HEK293T (cell line): ENCODE measurements around the gene TEAD1.

Source experiments
- CTCF ChIA-PET: fragments of 350-600 bp; formaldehyde crosslinking; extraction: SDS; loops from one replicate; lab custom pipeline; 2021; ENCODE audit warnings: antibody characterized with exemption, inconsistent platforms; lab: Yijun Ruan, JAX
- POLR2A ChIA-PET: fragments of 350-600 bp; formaldehyde crosslinking; extraction: SDS; loops from one replicate; lab custom pipeline; 2020; ENCODE audit warnings: antibody characterized with exemption, inconsistent platforms; lab: Yijun Ruan, JAX
- DNase-seq: peaks from one replicate; pipeline ENCODE4 v3.0.0; 2012; ENCODE audit warnings: mixed read lengths; ENCODE audit errors: extremely low spot score
- ARNT ChIP-seq: fragments of 450-650 bp; IDR thresholded peaks from 2 replicates; pipeline ENCODE4 v1.6.1; 2017; ENCODE audit warnings: mild to moderate bottlenecking
- BHLHE40 ChIP-seq: fragments of 450-650 bp; IDR thresholded peaks from 2 replicates; pipeline ENCODE4 v1.6.1; 2016; ENCODE audit warnings: mild to moderate bottlenecking, moderate library complexity, borderline replicate concordance
- CTBP1 ChIP-seq: fragments of 450-650 bp; IDR thresholded peaks from 2 replicates; pipeline ENCODE4 v1.6.1; 2016; ENCODE audit warnings: borderline replicate concordance
- ELF4 ChIP-seq: fragments of 450-650 bp; IDR thresholded peaks from 2 replicates; pipeline ENCODE4 v1.6.1; 2017; ENCODE audit warnings: antibody characterized with exemption
- FOXA1 ChIP-seq: fragments of 450-650 bp; IDR thresholded peaks from 2 replicates; pipeline ENCODE4 v1.6.1; 2016; ENCODE audit warnings: mild to moderate bottlenecking
- FOXK2 ChIP-seq: fragments of 450-650 bp; IDR thresholded peaks from 2 replicates; pipeline ENCODE4 v1.6.1; 2016; ENCODE audit warnings: mild to moderate bottlenecking
- FOXM1 ChIP-seq: fragments of 450-650 bp; IDR thresholded peaks from 2 replicates; pipeline ENCODE4 v1.6.1; 2017; ENCODE audit warnings: mild to moderate bottlenecking, borderline replicate concordance
- HDGF ChIP-seq: fragments of 450-650 bp; IDR thresholded peaks from 2 replicates; pipeline ENCODE4 v1.6.1; 2017; ENCODE audit warnings: antibody characterized with exemption, borderline replicate concordance
- L3MBTL2 ChIP-seq: fragments of 450-650 bp; conservative IDR thresholded peaks from 2 replicates; pipeline ENCODE4 v1.6.1; 2016; ENCODE audit warnings: mild to moderate bottlenecking
- LEF1 ChIP-seq: fragments of 450-650 bp; IDR thresholded peaks from 2 replicates; pipeline ENCODE4 v1.6.1; 2017; ENCODE audit warnings: mild to moderate bottlenecking, borderline replicate concordance
- NFRKB ChIP-seq: fragments of 450-650 bp; IDR thresholded peaks from 2 replicates; pipeline ENCODE4 v1.6.1; 2016; ENCODE audit warnings: mild to moderate bottlenecking, moderate library complexity
- SP1 ChIP-seq: fragments of 450-650 bp; IDR thresholded peaks from 2 replicates; pipeline ENCODE4 v1.6.1; 2017
- SUZ12 ChIP-seq: fragments of 450-650 bp; IDR thresholded peaks from 2 replicates; pipeline ENCODE4 v1.6.1; 2016; ENCODE audit warnings: mild to moderate bottlenecking
- TARDBP ChIP-seq: fragments of 450-650 bp; IDR thresholded peaks from 2 replicates; pipeline ENCODE4 v1.6.1; 2016
- ZNF384 ChIP-seq: fragments of 450-650 bp; IDR thresholded peaks from 2 replicates; pipeline ENCODE4 v1.6.1; 2016
- TF ChIP-seq, protein P1 (sequence below): fragments of 450-650 bp; IDR thresholded peaks from 2 replicates; pipeline ENCODE4 v1.6.1; 2016

Gene TEAD1

DNA sequence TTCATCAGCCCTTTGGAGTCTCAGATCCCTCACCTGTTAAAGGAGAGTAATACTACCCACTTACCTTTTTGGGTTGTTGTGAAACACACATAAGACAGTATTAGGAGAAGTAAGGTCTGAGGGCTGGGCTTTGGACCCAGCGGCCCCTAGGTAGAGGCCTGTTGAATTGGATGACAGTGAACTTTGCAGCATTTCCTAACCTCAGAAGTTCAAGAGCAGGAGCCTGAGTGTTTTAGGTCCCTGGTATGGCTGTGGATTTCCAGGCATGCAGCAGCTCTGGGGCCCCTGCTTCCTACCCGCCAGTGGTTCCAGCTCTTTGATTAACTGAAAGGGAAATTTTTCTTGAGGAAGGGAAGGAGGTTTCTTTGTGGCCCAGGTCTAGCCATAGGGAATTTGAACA lies 58.9 kb downstream of the TEAD1 start:
- TF ChIP-seq L3MBTL2 = no peak
- no peak for TF ChIP-seq SP1
- no peak for TF ChIP-seq CTBP1
- TF ChIP-seq FOXA1 = no peak
- no peak for TF ChIP-seq FOXK2
- TF ChIP-seq ARNT = no peak
- no peak for TF ChIP-seq HDGF
- no peak for TF ChIP-seq ZNF384
- CTCF ChIA-PET = interaction anchor here (0.7 kb wide), 1 partner anchor 27 kb away, joined by 4 read pairs; no protein-coding TSS in a partner anchor
- DNase-seq = no peak
- POLR2A ChIA-PET = no interaction called here

DNA sequence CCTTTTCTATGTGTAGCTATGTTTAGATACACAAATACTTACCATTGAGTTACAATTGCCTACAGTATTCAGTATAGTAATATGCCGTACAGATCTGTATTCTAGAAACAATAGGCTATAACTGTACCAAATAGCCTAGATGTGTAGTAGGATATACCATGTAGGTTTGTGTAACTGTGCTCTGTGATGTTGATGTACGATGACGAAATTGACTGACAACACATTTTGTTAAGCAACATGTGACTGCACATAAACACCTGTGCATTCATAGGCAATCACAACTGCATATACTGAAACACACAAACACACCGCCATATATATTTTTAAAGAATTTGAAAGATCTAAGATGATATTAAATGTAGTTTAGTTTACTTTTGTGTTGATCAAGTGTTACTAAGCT lies 60.4 kb downstream of the TEAD1 start:
- DNase-seq = no peak
- TF ChIP-seq CTBP1 = no peak
- TF ChIP-seq FOXM1 = no peak
- no peak for TF ChIP-seq L3MBTL2
- TF ChIP-seq SP1 = no peak
- no peak for TF ChIP-seq SUZ12
- no peak for TF ChIP-seq TARDBP
- no peak for TF ChIP-seq BHLHE40
- TF ChIP-seq ARNT = no peak
- no peak for TF ChIP-seq FOXK2
- ChIA-PET POLR2A (interaction anchor here (0.7 kb wide), 1 partner anchor 678 kb away, joined by 3 read pairs; no protein-coding TSS in a partner anchor), CTCF (no interaction called here)

DNA sequence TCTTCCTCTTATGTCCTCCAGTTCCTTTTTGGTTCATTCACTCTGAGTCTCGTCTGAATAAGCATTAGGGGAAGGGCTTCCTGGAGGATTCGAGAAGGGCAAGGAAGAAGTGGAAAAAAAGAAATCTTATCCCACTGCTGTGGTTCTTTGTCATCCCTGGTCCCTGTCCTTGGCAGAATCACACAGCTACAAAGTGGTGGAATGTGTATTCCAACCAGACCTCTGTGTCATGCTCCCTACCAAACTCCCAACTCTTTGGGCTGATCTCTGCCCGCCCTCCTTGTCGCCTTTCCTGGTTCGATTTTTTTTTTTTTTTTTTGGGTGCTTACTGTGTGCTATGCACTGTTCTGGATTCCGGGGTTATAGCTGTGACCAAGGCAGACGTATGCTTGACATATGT lies 61.0 kb downstream of the TEAD1 start:
- CTCF ChIA-PET = no interaction called here
- DNase-seq = no peak
- POLR2A ChIA-PET = interaction anchor here (0.7 kb wide), 1 partner anchor 679 kb away, joined by 3 read pairs; no protein-coding TSS in a partner anchor
- TF ChIP-seq ELF4 (no peak), CTBP1 (no peak), LEF1 (no peak), BHLHE40 (no peak), TARDBP (no peak), FOXM1 (no peak), L3MBTL2 (no peak), FOXA1 (no peak), ZNF384 (no peak), ARNT (no peak), SP1 (no peak), FOXK2 (no peak), SUZ12 (no peak), HDGF (no peak), NFRKB (no peak)
- TF ChIP-seq, protein P1, sequence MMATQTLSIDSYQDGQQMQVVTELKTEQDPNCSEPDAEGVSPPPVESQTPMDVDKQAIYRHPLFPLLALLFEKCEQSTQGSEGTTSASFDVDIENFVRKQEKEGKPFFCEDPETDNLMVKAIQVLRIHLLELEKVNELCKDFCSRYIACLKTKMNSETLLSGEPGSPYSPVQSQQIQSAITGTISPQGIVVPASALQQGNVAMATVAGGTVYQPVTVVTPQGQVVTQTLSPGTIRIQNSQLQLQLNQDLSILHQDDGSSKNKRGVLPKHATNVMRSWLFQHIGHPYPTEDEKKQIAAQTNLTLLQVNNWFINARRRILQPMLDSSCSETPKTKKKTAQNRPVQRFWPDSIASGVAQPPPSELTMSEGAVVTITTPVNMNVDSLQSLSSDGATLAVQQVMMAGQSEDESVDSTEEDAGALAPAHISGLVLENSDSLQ = no peak

DNA sequence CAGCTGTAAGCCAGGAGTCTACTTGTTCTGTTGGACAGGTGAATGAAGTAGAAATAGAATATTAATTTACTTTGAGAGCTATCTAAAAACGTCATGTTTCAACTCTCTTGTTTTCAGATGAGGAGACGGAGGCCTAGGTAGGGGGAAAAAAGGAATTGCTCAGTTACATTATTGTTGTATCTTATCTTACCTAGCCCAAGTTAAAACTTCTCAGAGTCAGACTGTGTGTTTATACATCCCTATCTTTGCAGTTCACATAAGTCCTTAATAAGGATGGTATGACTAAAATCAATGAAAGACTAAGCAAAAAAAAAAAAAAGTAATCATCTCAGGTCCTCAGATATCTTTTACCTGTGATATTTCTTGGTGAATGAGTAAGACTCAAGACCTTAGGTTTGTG lies 62.8 kb downstream of the TEAD1 start:
- ChIA-PET POLR2A (interaction anchor here (1.0 kb wide), 1 partner anchor 16 kb away, joined by 3 read pairs; no protein-coding TSS in a partner anchor), CTCF (no interaction called here)
- DNase-seq = no peak
- TF ChIP-seq FOXK2 (no peak), ELF4 (no peak), SUZ12 (no peak)

DNA sequence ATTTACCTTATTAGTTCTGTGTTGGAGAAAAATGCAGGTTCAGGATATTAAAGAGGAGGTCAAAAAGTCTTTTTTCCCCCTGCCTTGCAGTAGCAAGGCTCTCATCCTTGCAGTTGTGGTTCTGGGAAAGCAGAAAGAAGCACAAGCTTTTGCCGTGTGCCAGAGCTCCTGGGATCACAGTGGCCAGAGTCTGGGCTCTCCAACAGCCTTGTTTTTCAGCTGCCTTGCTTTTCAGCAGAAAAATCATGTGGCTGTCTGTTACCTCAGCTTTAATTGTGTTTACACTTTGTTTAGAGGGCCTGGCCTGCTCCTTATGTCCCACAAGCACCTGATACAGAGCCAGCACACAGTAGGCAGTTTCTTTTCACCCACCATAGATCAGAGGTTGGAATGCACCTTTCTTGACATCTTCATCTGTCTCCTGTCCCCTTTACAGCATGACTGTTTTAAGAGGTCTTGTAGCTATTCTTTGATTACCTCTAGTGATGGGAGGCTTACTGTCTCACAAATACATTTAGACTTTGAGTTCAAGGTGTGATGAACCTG lies 67.5 kb downstream of the TEAD1 start:
- POLR2A ChIA-PET = interaction anchor here (0.5 kb wide), 1 partner anchor 550 kb away, joined by 4 read pairs; no protein-coding TSS in a partner anchor
- no peak for DNase-seq
- TF ChIP-seq, protein P1 = no peak
- no peak for TF ChIP-seq NFRKB
- CTCF ChIA-PET = no interaction called here

DNA sequence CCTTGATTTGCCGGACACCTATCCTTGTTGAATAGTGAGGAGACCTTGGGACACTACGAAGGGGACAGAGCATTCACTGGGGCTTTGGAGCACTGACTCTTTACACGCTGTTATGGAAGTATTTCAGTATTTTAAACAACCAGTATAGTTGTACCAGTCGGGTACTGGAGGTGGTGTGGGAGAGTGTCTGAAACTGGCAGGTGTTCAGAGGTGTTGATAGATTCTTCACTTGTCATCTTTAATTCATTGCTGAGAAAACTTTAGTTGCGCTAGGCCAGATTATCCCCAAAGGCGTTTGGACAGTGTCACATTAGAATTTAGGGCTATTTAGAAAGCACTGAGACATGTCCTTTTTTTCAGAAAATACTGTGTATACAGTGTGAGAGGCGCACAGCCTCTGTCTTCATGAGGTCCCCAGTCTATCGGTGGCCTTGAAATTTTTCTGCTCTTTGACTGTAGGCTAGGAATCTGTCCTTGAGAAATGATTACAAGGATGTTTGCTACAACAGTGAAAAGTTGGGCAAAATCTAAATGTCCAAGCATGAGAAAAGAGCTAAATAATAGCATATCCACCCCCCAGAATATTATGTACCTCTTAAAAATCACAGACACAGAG lies 69.7 kb downstream of the TEAD1 start:
- CTCF ChIA-PET = no interaction called here
- DNase-seq = no peak
- TF ChIP-seq LEF1 = no peak
- no peak for TF ChIP-seq FOXK2
- TF ChIP-seq CTBP1 = no peak
- no peak for TF ChIP-seq SP1
- no peak for TF ChIP-seq ELF4
- TF ChIP-seq TARDBP = no peak
- no peak for TF ChIP-seq ZNF384
- TF ChIP-seq FOXA1 = no peak
- TF ChIP-seq, protein P1 = no peak
- no peak for TF ChIP-seq L3MBTL2
- no peak for TF ChIP-seq NFRKB
- TF ChIP-seq BHLHE40 = no peak
- no peak for TF ChIP-seq FOXM1
- no peak for TF ChIP-seq HDGF
- no peak for TF ChIP-seq SUZ12
- TF ChIP-seq ARNT = no peak
- POLR2A ChIA-PET = no interaction called here
